ENCODE measurements around the gene TRERF1. TPM values are rescaled to one million over a fixed set of nuclear protein-coding genes. Genes with fewer than 3 reads are reported as not detected.

Gene TRERF1
- total RNA-seq, 1 donor from 2014 or later: 7.9 TPM

DNA sequence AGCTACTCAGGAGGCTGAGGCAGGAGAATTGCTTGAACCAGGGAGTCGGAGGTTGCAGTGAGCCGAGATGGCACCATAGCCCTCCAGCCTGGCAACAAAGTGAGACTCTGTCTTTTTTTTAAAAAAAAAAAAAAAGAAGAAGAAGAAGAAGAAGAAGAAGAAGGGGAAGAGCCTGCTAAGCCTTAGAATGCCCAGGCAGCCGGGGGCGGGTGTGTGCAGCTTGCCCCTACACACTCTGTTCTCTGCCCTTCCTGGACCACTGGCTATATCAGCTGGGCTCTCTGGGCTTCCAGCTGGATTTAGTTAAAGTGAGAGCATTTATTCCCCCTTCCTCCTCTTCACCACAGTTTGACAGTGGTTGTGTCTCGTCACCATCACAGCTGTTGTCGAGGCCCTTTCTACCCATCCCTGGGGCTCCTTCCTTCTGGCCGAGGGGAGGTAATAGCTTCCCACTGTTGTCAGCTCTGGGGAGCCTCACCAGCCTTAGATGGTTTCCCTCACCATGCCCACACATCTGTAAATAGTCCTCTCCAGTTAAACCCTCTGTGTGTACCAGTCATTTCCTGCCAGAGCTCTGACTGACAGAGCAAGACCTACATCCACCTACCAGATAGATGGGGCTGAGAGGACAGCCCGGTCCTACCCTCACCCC lies 77.6 kb downstream of the TRERF1 start:
- H3K4me1 Mint-ChIP-seq (ENCODE audit: low read depth): peaks cover 6% of the 10 kb centered on the region
- peaks cover 1% of the 10 kb centered on the region for H3K36me3 Mint-ChIP-seq (ENCODE audit: insufficient read depth)
- no peaks in the 10 kb centered on the region for H3K27me3 Mint-ChIP-seq
- H3K4me3 Mint-ChIP-seq (ENCODE audit: low read depth): no peak overlapping the region
- H3K9me3 Mint-ChIP-seq (ENCODE audit: low read depth): no peaks in the 10 kb centered on the region
- TF ChIP-seq, protein P1, sequence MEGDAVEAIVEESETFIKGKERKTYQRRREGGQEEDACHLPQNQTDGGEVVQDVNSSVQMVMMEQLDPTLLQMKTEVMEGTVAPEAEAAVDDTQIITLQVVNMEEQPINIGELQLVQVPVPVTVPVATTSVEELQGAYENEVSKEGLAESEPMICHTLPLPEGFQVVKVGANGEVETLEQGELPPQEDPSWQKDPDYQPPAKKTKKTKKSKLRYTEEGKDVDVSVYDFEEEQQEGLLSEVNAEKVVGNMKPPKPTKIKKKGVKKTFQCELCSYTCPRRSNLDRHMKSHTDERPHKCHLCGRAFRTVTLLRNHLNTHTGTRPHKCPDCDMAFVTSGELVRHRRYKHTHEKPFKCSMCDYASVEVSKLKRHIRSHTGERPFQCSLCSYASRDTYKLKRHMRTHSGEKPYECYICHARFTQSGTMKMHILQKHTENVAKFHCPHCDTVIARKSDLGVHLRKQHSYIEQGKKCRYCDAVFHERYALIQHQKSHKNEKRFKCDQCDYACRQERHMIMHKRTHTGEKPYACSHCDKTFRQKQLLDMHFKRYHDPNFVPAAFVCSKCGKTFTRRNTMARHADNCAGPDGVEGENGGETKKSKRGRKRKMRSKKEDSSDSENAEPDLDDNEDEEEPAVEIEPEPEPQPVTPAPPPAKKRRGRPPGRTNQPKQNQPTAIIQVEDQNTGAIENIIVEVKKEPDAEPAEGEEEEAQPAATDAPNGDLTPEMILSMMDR (IDR thresholded peaks at IDR 0.05; ENCODE audit: unreplicated experiment): no peak
- no peak for DNase-seq (ENCODE audit: low spot score, unreplicated experiment)
- H3K27ac Mint-ChIP-seq: no peak overlapping the region

DNA sequence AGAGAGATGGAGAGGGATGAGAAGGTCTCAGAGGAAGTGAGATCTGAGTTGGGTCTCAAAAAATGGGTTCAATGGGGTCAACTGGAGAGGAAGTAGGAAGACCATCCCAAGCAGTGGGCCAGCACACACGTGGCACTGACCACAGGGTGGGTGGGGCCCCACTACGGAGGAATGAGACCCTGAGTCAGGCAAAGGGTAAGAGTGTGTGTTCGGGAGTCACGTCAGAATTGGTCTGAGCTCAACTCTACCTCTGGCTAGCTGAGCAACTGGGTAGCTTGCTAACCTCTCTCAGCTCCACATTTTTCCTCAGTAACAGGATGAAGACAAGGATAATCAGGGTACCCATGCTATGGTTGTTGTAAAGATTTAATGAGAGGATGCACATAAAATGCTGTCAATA lies 79.0 kb downstream of the TRERF1 start:
- Mint-ChIP-seq H3K9me3 (ENCODE audit: low read depth) (no peaks in the 10 kb centered on the region), H3K36me3 (ENCODE audit: insufficient read depth) (peaks cover 1% of the 10 kb centered on the region), H3K27ac (no peak overlapping the region), H3K27me3 (no peaks in the 10 kb centered on the region), H3K4me1 (ENCODE audit: low read depth) (peaks cover under 1% of the 10 kb centered on the region), H3K4me3 (ENCODE audit: low read depth) (no peak overlapping the region)
- TF ChIP-seq, protein P1 (IDR thresholded peaks at IDR 0.05; ENCODE audit: unreplicated experiment): no peak
- DNase-seq (ENCODE audit: low spot score, unreplicated experiment): no peak

DNA sequence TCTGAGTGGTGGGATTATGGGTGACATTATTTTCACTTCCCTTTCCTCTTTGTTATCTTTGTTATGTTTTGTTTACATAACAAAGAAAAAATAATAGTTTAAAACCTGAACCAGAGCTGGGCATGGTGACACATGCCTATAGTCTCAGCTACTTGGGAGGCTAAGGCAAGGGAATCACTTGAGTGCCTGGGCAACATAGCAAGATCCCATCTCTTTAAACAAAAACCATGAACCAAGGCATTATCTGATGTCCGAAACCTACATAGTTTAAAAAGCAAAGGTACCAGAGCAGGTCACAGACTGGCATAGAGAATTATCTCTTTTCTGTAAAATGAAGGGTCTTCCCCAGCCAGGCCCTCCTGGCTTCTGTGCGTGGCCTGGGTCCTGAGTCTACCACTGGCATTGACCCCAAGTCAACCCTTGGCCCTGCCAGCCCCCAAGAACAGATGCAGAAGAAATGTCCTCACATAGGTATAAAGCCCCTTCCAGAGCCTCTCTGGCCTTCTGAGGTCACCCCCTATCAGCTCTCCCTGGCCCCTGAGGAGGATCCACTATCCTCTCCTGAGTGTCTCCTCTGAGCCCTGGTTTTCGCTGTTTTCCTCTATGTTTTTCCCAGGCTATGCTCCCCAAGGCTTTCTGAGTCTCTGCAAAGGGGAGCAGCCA lies 81.3 kb downstream of the TRERF1 start:
- Mint-ChIP-seq H3K4me3 (ENCODE audit: low read depth) (no peak overlapping the region), H3K4me1 (ENCODE audit: low read depth) (no peaks in the 10 kb centered on the region), H3K27me3 (no peaks in the 10 kb centered on the region), H3K9me3 (ENCODE audit: low read depth) (no peaks in the 10 kb centered on the region), H3K36me3 (ENCODE audit: insufficient read depth) (no peaks in the 10 kb centered on the region), H3K27ac (no peak overlapping the region)
- no peak for DNase-seq (ENCODE audit: low spot score, unreplicated experiment)
- TF ChIP-seq, protein P1 (IDR thresholded peaks at IDR 0.05; ENCODE audit: unreplicated experiment): no peak

DNA sequence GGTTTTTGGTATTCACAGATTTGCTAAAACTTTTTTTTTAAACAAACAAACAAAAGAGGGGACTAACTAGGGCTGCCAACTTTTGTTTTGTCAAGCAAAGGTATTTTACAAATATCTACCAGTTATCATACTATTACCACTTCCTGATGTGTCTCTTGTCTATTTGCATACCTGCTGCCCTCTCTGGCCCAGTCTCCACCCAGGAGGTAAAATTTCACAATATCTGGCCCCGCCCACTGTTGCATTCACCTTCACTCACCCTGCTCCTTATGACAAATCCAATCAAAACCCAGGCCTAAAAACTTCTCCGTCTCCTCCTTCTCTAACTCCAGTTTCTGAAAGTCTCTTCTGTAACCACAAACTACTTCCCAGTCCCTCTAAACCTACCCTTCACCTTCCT lies 82.2 kb downstream of the TRERF1 start:
- Mint-ChIP-seq H3K4me1 (ENCODE audit: low read depth) (no peaks in the 10 kb centered on the region), H3K27ac (no peak overlapping the region), H3K36me3 (ENCODE audit: insufficient read depth) (no peaks in the 10 kb centered on the region), H3K27me3 (no peaks in the 10 kb centered on the region), H3K4me3 (ENCODE audit: low read depth) (no peak overlapping the region), H3K9me3 (ENCODE audit: low read depth) (no peaks in the 10 kb centered on the region)
- no peak for DNase-seq (ENCODE audit: low spot score, unreplicated experiment)
- TF ChIP-seq, protein P1 (IDR thresholded peaks at IDR 0.05; ENCODE audit: unreplicated experiment): no peak

DNA sequence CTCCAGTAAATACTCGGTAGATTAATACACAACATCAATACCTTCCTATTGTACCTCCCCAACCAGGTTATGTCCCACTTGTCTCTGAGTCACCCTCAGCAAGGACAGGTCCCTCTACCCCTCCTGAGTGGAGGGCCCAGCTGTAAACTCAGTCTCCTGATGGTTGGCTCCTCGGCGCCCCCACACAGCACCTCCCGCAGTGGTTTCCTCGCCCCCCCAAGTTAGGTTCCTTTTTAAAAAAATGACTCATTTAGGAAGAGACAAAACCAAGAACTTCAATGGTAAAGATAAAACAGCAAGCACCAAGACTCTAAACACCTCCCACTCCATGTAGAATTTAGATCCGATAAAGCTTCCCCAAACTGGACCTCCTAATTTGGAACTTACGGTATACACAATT lies 83.5 kb downstream of the TRERF1 start:
- no peak overlapping the region for H3K4me3 Mint-ChIP-seq (ENCODE audit: low read depth)
- H3K27me3 Mint-ChIP-seq: no peaks in the 10 kb centered on the region
- no peaks in the 10 kb centered on the region for H3K9me3 Mint-ChIP-seq (ENCODE audit: low read depth)
- TF ChIP-seq, protein P1 (IDR thresholded peaks at IDR 0.05; ENCODE audit: unreplicated experiment): no peak
- H3K36me3 Mint-ChIP-seq (ENCODE audit: insufficient read depth): no peaks in the 10 kb centered on the region
- H3K4me1 Mint-ChIP-seq (ENCODE audit: low read depth): no peaks in the 10 kb centered on the region
- DNase-seq (ENCODE audit: low spot score, unreplicated experiment): no peak
- H3K27ac Mint-ChIP-seq: no peak overlapping the region
